Left colon (tissue), 2 donors: ENCODE results near the gene RNF187. TPM values are rescaled to one million over a fixed set of nuclear protein-coding genes. Genes with fewer than 3 reads are reported as not detected.
"Not testable (repeated sequence)": the region's sequence is repeated elsewhere in the genome, so short reads cannot be mapped to it uniquely, and the experiment has no call there.

Experiments used
- ATAC-seq: fragments of 200-7000 bp; cut with Tn5 transposase; one replicate; pipeline ENCODE4 v1.9.1; 2020; ENCODE audit warnings: mild to moderate bottlenecking, moderate library complexity
- DNase-seq, 2 donors: peaks; one replicate each; pipeline ENCODE4 v3.0.0-alpha.2; 2020
- intact Hi-C, 2 donors: fragments of 100-400 bp; cut with DNase I in 1 of 2; cut with micrococcal nuclease in 1 of 2; formaldehyde crosslinking; loops; one replicate each; pipeline versions ENCODE4 v1.11.2 to v1.14.0; 2022; cut with DNase I, micrococcal nuclease
- total RNA-seq, 2 donors: library from RNA; stranded (reverse); fragmentation: NEBNext Ultra II Directional; extraction: Animal tissue kit (Norgen Biotek cat#: 25700); gene quantifications; one replicate each; pipeline ENCODE4 v1.2.1, GENCODE V29; 2021
- donor health status: DM: no; HTN: no; CAD: no.
- donor health status: DM: yes; HTN: yes; CAD: no.

The RNF187 gene
- total RNA-seq, 2 donors from 2014 or later: 79.0 to 84.5 TPM

- ATAC-seq (no peak), DNase-seq (no peak)
- intact Hi-C loops: no loop called here
These were observed 13.1 kb downstream of the RNF187 start for GRCh38 chr1:228500143-228500734.

GRCh38 chr1:228500901-228501871 lies 14.0 kb downstream of the RNF187 start:
- intact Hi-C loops: no loop called here
- DNase-seq (peak; percentile 72 to 87), ATAC-seq (peak; percentile 95)

GRCh38 chr1:228502522-228502921 lies 15.3 kb downstream of the RNF187 start:
- intact Hi-C loops: no loop called here
- ATAC-seq (no peak), DNase-seq (no peak)

GRCh38 chr1:228505944-228506343 lies 18.8 kb downstream of the RNF187 start:
- intact Hi-C loops, ATAC-seq, DNase-seq: not testable (repeated sequence)

- DNase-seq (no peak), ATAC-seq (no peak)
- intact Hi-C loops: no loop called here
These were observed 20.9 kb downstream of the RNF187 start for GRCh38 chr1:228507961-228508652.

- intact Hi-C loops: no loop called here
- no peak for DNase-seq
- ATAC-seq: no peak
These were observed 21.7 kb downstream of the RNF187 start for GRCh38 chr1:228508840-228509415.

GRCh38 chr1:228510101-228510802 lies 23.1 kb downstream of the RNF187 start:
- peak in 1 of 2 donors; percentile 8 for DNase-seq
- intact Hi-C loops: no loop called here
- no peak for ATAC-seq

- no peak for ATAC-seq
These were observed 23.7 kb downstream of the RNF187 start for GRCh38 chr1:228510803-228511413.

GRCh38 chr1:228511546-228512445 lies 24.6 kb downstream of the RNF187 start:
- ATAC-seq: no peak
- intact Hi-C loops: no loop called here
- DNase-seq: peak in 1 of 2 donors; percentile 15

More at GRCh38 chr1:228510803-228511413, 23.7 kb downstream of the RNF187 start:
- intact Hi-C loops: no loop called here
- DNase-seq: no peak

GRCh38 chr1:228512781-228513198 lies 25.6 kb downstream of the RNF187 start:
- ATAC-seq (no peak), DNase-seq (peak in 1 of 2 donors; percentile 10)
- intact Hi-C loops: no loop called here

- DNase-seq (peak in 1 of 2 donors; percentile 4), ATAC-seq (no peak)
- intact Hi-C loops: no loop called here
These were observed 26.2 kb downstream of the RNF187 start for GRCh38 chr1:228513236-228513900.

- intact Hi-C loops: no loop called here
- peak in 1 of 2 donors; percentile 6 for DNase-seq
- ATAC-seq: no peak
These were observed 27.2 kb downstream of the RNF187 start for GRCh38 chr1:228514421-228514820.

- DNase-seq: no peak
- intact Hi-C loops: no loop called here
- ATAC-seq: no peak
These were observed 28.1 kb downstream of the RNF187 start for GRCh38 chr1:228515200-228515834.

GRCh38 chr1:228517655-228518054 lies 30.5 kb downstream of the RNF187 start:
- intact Hi-C loops: no loop called here
- DNase-seq (no peak), ATAC-seq (no peak)

- DNase-seq (no peak), ATAC-seq (no peak)
- intact Hi-C loops: no loop called here
These were observed 40.4 kb downstream of the RNF187 start for GRCh38 chr1:228527596-228527995.

- intact Hi-C loops: no loop called here
- ATAC-seq (no peak), DNase-seq (no peak)
These were observed 41.4 kb downstream of the RNF187 start for GRCh38 chr1:228528612-228529011.
